ENCODE results near the gene TIMM22. TPM values are rescaled to one million over a fixed set of nuclear protein-coding genes. Genes with fewer than 3 reads are reported as not detected.

The TIMM22 gene
- total RNA-seq, 1 donor from 2014 or later = 9.1 TPM

DNA sequence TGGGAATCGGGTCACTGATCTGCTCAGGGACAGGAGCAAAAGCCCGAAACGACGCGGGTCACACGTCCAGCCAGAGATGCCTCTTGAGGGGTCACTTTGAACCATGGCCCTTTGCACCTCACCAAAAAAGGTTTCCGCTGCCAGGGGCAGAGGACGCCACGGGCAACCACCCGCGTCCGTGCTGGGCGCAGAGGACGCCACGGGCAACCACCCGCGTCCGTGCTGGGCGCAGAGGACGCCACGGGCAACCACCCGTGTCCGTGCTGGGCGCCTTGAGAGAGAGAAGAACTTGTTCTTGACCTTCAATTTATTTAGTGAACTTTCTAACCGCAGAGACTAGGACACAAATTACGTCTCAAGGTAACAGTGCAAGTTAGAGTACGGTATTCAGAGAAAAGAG lies 35.5 kb downstream of the TIMM22 start:
- H3K4me1 ChIP-seq = peaks cover 9% of the 10 kb centered on the region
- TF ChIP-seq, protein P1, sequence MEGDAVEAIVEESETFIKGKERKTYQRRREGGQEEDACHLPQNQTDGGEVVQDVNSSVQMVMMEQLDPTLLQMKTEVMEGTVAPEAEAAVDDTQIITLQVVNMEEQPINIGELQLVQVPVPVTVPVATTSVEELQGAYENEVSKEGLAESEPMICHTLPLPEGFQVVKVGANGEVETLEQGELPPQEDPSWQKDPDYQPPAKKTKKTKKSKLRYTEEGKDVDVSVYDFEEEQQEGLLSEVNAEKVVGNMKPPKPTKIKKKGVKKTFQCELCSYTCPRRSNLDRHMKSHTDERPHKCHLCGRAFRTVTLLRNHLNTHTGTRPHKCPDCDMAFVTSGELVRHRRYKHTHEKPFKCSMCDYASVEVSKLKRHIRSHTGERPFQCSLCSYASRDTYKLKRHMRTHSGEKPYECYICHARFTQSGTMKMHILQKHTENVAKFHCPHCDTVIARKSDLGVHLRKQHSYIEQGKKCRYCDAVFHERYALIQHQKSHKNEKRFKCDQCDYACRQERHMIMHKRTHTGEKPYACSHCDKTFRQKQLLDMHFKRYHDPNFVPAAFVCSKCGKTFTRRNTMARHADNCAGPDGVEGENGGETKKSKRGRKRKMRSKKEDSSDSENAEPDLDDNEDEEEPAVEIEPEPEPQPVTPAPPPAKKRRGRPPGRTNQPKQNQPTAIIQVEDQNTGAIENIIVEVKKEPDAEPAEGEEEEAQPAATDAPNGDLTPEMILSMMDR (IDR thresholded peaks at IDR 0.05) = no peak
- no peak for ATAC-seq
- DNase-seq = no peak
- no peak overlapping the region for H3K4me3 ChIP-seq
- H3K27me3 ChIP-seq (ENCODE audit: low read depth) = no peaks in the 10 kb centered on the region
- H3K36me3 ChIP-seq = peaks cover 40% of the 10 kb centered on the region
- no peaks in the 10 kb centered on the region for H3K9me3 ChIP-seq
- intact Hi-C loops (cut with DNase I) = no loop called here
- no peak overlapping the region for H3K27ac ChIP-seq

DNA sequence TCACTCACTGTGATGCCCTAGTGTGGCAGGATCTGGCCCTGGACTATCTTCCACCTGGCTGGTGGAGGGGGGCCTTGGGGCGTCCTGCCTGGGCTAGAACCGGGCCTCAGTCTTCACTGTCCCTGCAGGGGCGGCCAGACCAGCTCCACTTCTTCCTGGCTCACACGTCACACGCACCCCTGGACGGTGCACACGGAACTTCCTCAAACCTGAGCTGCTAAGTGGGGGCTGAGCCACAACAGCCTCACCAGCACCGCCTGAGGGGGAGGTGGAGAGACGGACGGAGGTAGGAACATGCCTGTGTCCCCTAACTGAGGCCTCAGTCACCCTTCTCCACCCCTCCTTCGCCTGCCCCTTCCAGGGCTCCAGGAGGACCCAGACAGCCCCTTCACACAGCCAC lies 36.6 kb downstream of the TIMM22 start:
- H3K4me1 ChIP-seq = peaks cover 9% of the 10 kb centered on the region
- intact Hi-C loops (cut with DNase I) = no loop called here
- TF ChIP-seq, protein P1 (IDR thresholded peaks at IDR 0.05) = no peak
- H3K27me3 ChIP-seq (ENCODE audit: low read depth) = no peaks in the 10 kb centered on the region
- no peak overlapping the region for H3K27ac ChIP-seq
- H3K36me3 ChIP-seq = peaks cover 40% of the 10 kb centered on the region
- H3K4me3 ChIP-seq = no peak overlapping the region
- no peak for ATAC-seq
- no peak for DNase-seq
- no peaks in the 10 kb centered on the region for H3K9me3 ChIP-seq

- no peak for ATAC-seq
- Histone ChIP-seq H3K27me3 (ENCODE audit: low read depth) (no peaks in the 10 kb centered on the region), H3K4me3 (no peak overlapping the region), H3K4me1 (peaks cover 21% of the 10 kb centered on the region), H3K9me3 (no peaks in the 10 kb centered on the region), H3K36me3 (peaks cover 34% of the 10 kb centered on the region), H3K27ac (no peak overlapping the region)
- TF ChIP-seq, protein P1 (IDR thresholded peaks at IDR 0.05) = no peak
- intact Hi-C loops (cut with DNase I) = no loop called here
- DNase-seq = no peak
These were observed 37.8 kb downstream of the TIMM22 start for GRCh38 chr17:1034652-1035210.

DNA sequence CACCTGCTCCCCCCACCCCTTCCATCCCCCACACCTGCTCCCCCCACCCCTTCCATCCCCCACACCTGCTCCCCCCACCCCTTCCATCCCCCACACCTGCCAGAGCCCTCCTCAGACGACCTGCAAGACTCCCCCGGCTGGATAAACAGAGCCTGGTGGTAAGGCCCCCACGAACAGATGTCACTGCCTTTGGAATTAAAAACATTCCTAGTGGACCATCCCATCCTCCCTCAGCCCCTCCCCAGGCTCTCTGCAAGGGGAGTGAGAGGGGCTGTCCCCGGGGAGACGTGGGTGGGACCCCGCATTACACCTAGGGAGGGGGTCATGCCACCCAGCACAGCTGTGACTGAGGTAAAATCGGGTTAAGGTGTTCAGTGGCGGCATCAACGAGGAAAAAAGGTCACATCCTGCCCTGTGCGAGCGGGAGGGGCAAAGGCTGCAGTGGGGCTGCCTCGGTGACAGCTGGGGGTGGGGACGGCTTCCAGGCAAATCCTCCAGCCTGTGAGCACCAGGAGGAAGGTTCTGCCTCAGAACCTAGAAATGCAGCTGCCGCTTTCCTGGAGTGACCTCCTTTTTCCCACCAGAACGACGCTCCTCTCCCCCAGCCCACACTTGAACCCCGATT lies 38.7 kb downstream of the TIMM22 start:
- H3K27me3 ChIP-seq (ENCODE audit: low read depth) = no peaks in the 10 kb centered on the region
- peaks cover 30% of the 10 kb centered on the region for H3K36me3 ChIP-seq
- intact Hi-C loops (cut with DNase I) = no loop called here
- H3K9me3 ChIP-seq = no peaks in the 10 kb centered on the region
- H3K4me1 ChIP-seq = peaks cover 26% of the 10 kb centered on the region
- no peak for ATAC-seq
- TF ChIP-seq, protein P1 (IDR thresholded peaks at IDR 0.05) = no peak
- no peak overlapping the region for H3K4me3 ChIP-seq
- DNase-seq = no peak
- H3K27ac ChIP-seq = no peak overlapping the region

GRCh38 chr17:1036171-1036844 lies 39.4 kb downstream of the TIMM22 start:
- H3K4me3 ChIP-seq = no peak overlapping the region
- no peak overlapping the region for H3K27ac ChIP-seq
- ATAC-seq = no peak
- no peaks in the 10 kb centered on the region for H3K9me3 ChIP-seq
- intact Hi-C loops (cut with DNase I) = no loop called here
- peaks cover 26% of the 10 kb centered on the region for H3K36me3 ChIP-seq
- no peaks in the 10 kb centered on the region for H3K27me3 ChIP-seq (ENCODE audit: low read depth)
- DNase-seq = no peak
- TF ChIP-seq, protein P1 (IDR thresholded peaks at IDR 0.05) = no peak
- H3K4me1 ChIP-seq = peaks cover 28% of the 10 kb centered on the region

Measured in lower lobe of right lung (tissue), 2 donors.